GM23338 (cell line): ENCODE data around the gene HSPB9.
A peak's percentile ranks its signal among the peaks of the same experiment; 100 is the strongest.

ENCODE experiments used
- CTCF ChIP-seq, 2 experiments: fragments of 200-600 bp in 1 of 2; sonication (generic) in 1 of 2; conservative IDR thresholded peaks; 2 replicates each; pipeline versions ENCODE4 v1.5.1 to v1.6.1; 2016 to 2017; ENCODE audit warnings: antibody characterized with exemption in 2 of 2, low read depth in 2 of 2, mild to moderate bottlenecking in 2 of 2, moderate library complexity in 1 of 2
- EZH2 ChIP-seq: fragments of 200-600 bp; sonication (generic); IDR thresholded peaks from one replicate; pipeline ENCODE4 v1.8.0; 2017; ENCODE audit warnings: antibody characterized with exemption, mild to moderate bottlenecking, low read depth; ENCODE audit not compliant: unreplicated experiment
- POLR2AphosphoS5 ChIP-seq: IDR thresholded peaks from 2 replicates; pipeline ENCODE4 v1.6.1; 2016; ENCODE audit warnings: antibody characterized with exemption, low read depth

DNA sequence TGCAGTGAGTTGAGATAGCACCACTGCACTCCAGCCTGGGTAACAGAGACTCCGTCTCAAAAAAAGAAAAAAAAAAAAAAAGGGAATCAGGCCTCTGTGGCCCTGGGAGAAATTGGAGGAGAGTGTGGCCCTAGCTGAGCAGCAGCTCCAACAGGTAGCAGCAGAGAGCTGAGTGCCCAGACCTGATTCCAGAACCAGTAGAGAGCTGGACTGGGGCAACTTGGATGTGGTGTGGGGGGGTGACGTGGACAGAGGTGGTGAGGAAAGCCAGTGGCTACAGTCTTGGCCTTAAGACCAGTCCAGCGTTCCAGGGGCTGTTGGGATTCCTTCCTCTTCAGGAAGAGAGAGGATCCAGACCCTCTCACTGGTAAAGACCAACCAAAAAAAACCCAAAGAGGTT is 1.7 kb downstream of the HSPB9 start:
- no peak for TF ChIP-seq EZH2
- TF ChIP-seq CTCF (conservative IDR thresholded peaks at IDR 0.05; ENCODE audit: low read depth in 2 of 2): peak in 1 of 2 experiments; percentile 18; a peak in 1 of 4 replicates
- no peak for TF ChIP-seq POLR2AphosphoS5
